Vagina (tissue), 2 donors: ENCODE results near the gene PSMC5.

Experiments
- POLR2A ChIP-seq, 2 donors: fragments of 450-650 bp; IDR thresholded peaks; one replicate each; pipeline ENCODE4 v1.6.1; 2017; ENCODE audit warnings: antibody characterized with exemption in 2 of 2, mild to moderate bottlenecking in 2 of 2, moderate library complexity in 2 of 2
- POLR2AphosphoS5 ChIP-seq, 2 donors: sonication (generic); formaldehyde crosslinking; IDR thresholded peaks; one replicate each; pipeline ENCODE4 v1.9.0; 2017; ENCODE audit warnings: antibody characterized with exemption in 2 of 2, mild to moderate bottlenecking in 2 of 2, low read depth in 1 of 2; ENCODE audit not compliant: insufficient read depth in 1 of 2
- TF ChIP-seq, protein P1 (sequence below), 3 experiments: fragments of 450-650 bp in 2 of 3; fragments of 200-600 bp in 1 of 3; sonication (generic) in 1 of 3; IDR thresholded peaks; one replicate each; pipeline ENCODE4 v1.5.1; 2017 to 2019; ENCODE audit warnings: antibody characterized with exemption in 3 of 3, mild to moderate bottlenecking in 2 of 3, moderate library complexity in 2 of 3

DNA sequence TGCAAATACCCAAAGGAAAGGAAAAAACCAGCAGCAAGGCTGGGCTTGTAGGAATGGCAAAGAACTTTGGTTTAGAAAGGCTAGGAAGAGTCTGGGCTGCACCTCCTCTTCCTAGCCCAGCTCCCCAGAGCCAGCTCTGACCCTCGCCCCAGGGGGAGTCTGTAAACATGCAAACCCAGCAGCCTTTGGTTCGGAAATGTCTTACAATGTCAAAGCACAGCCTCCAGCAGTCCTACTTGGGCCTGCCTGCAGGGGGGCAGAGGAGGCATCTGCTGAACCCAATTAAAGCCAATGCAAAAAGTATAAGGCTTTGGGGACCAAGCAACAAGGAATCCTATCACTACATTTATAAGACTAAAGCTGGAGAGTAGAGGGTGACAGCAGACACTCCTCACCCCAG lies 5.2 kb downstream of the PSMC5 start:
- TF ChIP-seq, protein P1, sequence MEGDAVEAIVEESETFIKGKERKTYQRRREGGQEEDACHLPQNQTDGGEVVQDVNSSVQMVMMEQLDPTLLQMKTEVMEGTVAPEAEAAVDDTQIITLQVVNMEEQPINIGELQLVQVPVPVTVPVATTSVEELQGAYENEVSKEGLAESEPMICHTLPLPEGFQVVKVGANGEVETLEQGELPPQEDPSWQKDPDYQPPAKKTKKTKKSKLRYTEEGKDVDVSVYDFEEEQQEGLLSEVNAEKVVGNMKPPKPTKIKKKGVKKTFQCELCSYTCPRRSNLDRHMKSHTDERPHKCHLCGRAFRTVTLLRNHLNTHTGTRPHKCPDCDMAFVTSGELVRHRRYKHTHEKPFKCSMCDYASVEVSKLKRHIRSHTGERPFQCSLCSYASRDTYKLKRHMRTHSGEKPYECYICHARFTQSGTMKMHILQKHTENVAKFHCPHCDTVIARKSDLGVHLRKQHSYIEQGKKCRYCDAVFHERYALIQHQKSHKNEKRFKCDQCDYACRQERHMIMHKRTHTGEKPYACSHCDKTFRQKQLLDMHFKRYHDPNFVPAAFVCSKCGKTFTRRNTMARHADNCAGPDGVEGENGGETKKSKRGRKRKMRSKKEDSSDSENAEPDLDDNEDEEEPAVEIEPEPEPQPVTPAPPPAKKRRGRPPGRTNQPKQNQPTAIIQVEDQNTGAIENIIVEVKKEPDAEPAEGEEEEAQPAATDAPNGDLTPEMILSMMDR (IDR thresholded peaks at IDR 0.05), result no peak
- TF ChIP-seq POLR2A (IDR thresholded peaks at IDR 0.05) (no peak), POLR2AphosphoS5 (IDR thresholded peaks at IDR 0.05; ENCODE audit: insufficient read depth in 1 of 2, low read depth in 1 of 2) (no peak)
